T-cell (primary cell): ENCODE results near the gene RAN. TPM values are rescaled to one million over a fixed set of nuclear protein-coding genes. Genes with fewer than 3 reads are reported as not detected.
"Not testable (repeated sequence)": the region's sequence is repeated elsewhere in the genome, so short reads cannot be mapped to it uniquely, and the experiment has no call there.

Experiments
- ATAC-seq, 4 experiments: fragments of 200-7000 bp in 3 of 4; fragments of 150-1000 bp in 1 of 4; cut with Tn5 transposase; replicated peaks in 1 of 4; 1 replicate in 3 of 4; 2 replicates in 1 of 4; pipeline ENCODE4 v1.10.0; 2021; ENCODE audit warnings: moderate library complexity in 3 of 4, mild to moderate bottlenecking in 2 of 4, moderate number of reproducible peaks in 1 of 4
- CTCF ChIA-PET, 2 donors: fragments of 300-600 bp; sonication (Branson Sonifier 250); formaldehyde crosslinking; loops; one replicate each; lab custom pipeline; 2022; ENCODE audit warnings: antibody characterized with exemption in 2 of 2; lab: Charles Lee
- POLR2A ChIA-PET, 2 donors: fragments of 300-600 bp; sonication (Branson Sonifier 250); formaldehyde crosslinking; loops; one replicate each; lab custom pipeline; 2022; ENCODE audit warnings: antibody characterized with exemption in 2 of 2; lab: Charles Lee
- DNase-seq, 35 experiments: peaks; one replicate each; pipeline versions ENCODE4 v3.0.0 to v3.0.0-alpha.2; 2013 to 2023
- H3K27ac ChIP-seq: one replicate; pipeline ENCODE4 v1.5.1; 2013; ENCODE audit warnings: low read length
- H3K27me3 ChIP-seq, 2 experiments: replicated peaks in 1 of 2; 1 replicate in 1 of 2; 2 replicates in 1 of 2; pipeline versions ENCODE4 v1.6.1 to v1.7.0; 2013; ENCODE audit warnings: low read length in 1 of 2, mixed read lengths in 1 of 2; ENCODE audit not compliant: control insufficient read depth in 2 of 2, insufficient read depth in 2 of 2; ENCODE audit errors: extremely low read depth in 1 of 2
- H3K36me3 ChIP-seq, 2 donors: 1 replicate in 1 of 2; 2 replicates in 1 of 2; pipeline versions ENCODE4 v1.6.1 to v1.7.0; 2013; ENCODE audit warnings: low read length in 1 of 2; ENCODE audit not compliant: control insufficient read depth in 2 of 2, insufficient read depth in 1 of 2; ENCODE audit errors: extremely low read depth in 1 of 2
- H3K4me1 ChIP-seq, 2 experiments: 1 replicate in 1 of 2; 2 replicates in 1 of 2; pipeline versions ENCODE4 v1.6.1 to v1.7.0; 2013; ENCODE audit warnings: low read length in 2 of 2, mixed read lengths in 1 of 2; ENCODE audit not compliant: insufficient read depth in 2 of 2, control insufficient read depth in 1 of 2; ENCODE audit errors: extremely low read depth in 1 of 2
- H3K4me3 ChIP-seq, 2 donors: 1 replicate in 1 of 2; 2 replicates in 1 of 2; pipeline versions ENCODE4 v1.5.1 to v1.7.0; 2013; ENCODE audit warnings: mild to moderate bottlenecking in 2 of 2, low read length in 1 of 2, moderate library complexity in 1 of 2; ENCODE audit not compliant: control insufficient read depth in 1 of 2; ENCODE audit errors: extremely low read depth in 1 of 2
- H3K9me3 ChIP-seq: 2 replicates; pipeline ENCODE4 v1.7.0; 2013
- H3K27ac Mint-ChIP-seq, 2 donors: one replicate each; pipeline ENCODE4 v1.8.0; 2020 to 2021; ENCODE audit warnings: mild to moderate bottlenecking in 2 of 2, mixed read lengths in 2 of 2
- H3K27me3 Mint-ChIP-seq, 2 donors: one replicate each; pipeline ENCODE4 v1.8.0; 2021 to 2022; ENCODE audit warnings: mixed read lengths in 2 of 2
- H3K36me3 Mint-ChIP-seq: one replicate; pipeline ENCODE4 v1.8.0; 2021; ENCODE audit warnings: mixed read lengths
- H3K4me1 Mint-ChIP-seq, 3 donors: one replicate each; pipeline ENCODE4 v1.8.0; 2020 to 2022; ENCODE audit warnings: mixed read lengths in 3 of 3, mild to moderate bottlenecking in 1 of 3
- H3K4me3 Mint-ChIP-seq, 3 donors: one replicate each; pipeline ENCODE4 v1.8.0; 2020 to 2022; ENCODE audit warnings: mild to moderate bottlenecking in 3 of 3, mixed read lengths in 3 of 3, moderate library complexity in 3 of 3
- H3K9me3 Mint-ChIP-seq, 3 donors: one replicate each; pipeline ENCODE4 v1.8.0; 2020 to 2022; ENCODE audit warnings: mixed read lengths in 3 of 3
- WGBS: methylation state at CpG from one replicate; pipeline ENCODE4 v1.1.5; 2013; ENCODE audit warnings: missing lambda C conversion rate; ENCODE audit not compliant: insufficient coverage; 5-methylcytosine and 5-hydroxymethylcytosine counted together
- total RNA-seq, 35 experiments: library from RNA in 6 of 35; stranded (reverse) in 6 of 35; fragments of 120-200 nt in 1 of 35; gene quantifications; one replicate each; pipeline versions ENCODE4 v1.2.1 to v1.2.4 and lab custom pipeline; 2013 to 2026

The RAN gene
- total RNA-seq, 5 donors from 2014 or later (not counting 1 experiment from before 2014, with no cell fraction given), result 304 to 367 (median 308) TPM

DNA sequence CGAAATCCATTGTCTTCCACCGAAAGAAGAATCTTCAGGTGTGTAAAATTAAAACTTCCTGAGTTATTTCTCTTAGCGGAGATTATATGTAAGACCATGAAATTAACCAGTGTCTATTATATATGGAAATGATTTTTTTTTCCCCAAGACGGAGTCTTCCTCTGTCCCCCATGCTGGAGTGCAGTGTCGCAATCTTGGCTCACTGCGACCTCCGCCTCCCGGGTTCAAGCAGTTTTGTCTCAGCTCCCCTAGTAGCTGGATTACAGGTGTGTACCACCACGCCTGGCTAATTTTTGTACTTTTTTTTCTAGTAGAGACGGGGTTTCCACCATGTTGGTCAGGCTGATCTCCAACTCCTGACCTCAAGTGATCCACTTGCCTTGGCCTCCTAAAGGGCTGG, 2.8 kb downstream of the RAN start:
- no peak for DNase-seq
- H3K4me1 Mint-ChIP-seq, result peaks cover 64 to 67% (median 67%) of the 10 kb centered on the region in 3 donors
- POLR2A ChIA-PET, result no interaction called here
- H3K36me3 Mint-ChIP-seq, result peaks cover 48% of the 10 kb centered on the region
- Histone ChIP-seq H3K4me1 (peaks cover 17 to 29% of the 10 kb centered on the region in 2 experiments), H3K27ac (no peak overlapping the region), H3K9me3 (no peaks in the 10 kb centered on the region), H3K4me3 (no peak overlapping the region), H3K27me3 (no peaks in the 10 kb centered on the region), H3K36me3 (peaks cover 12 to 44% of the 10 kb centered on the region in 2 donors)
- CTCF ChIA-PET, result interaction anchor here in 1 of 2 donors (1.0 kb wide), 1 partner anchor 51 kb away, joined by 3 read pairs; no protein-coding TSS in a partner anchor
- 96% methylated on average over 7 of the region's 10 CpGs for WGBS
- peak overlapping the region; percentile 2 to 68 for H3K27ac Mint-ChIP-seq
- no peak for ATAC-seq
- no peaks in the 10 kb centered on the region for H3K27me3 Mint-ChIP-seq
- H3K4me3 Mint-ChIP-seq, result peak overlapping the region in 1 of 3 donors; percentile 63
- H3K9me3 Mint-ChIP-seq, result no peaks in the 10 kb centered on the region

DNA sequence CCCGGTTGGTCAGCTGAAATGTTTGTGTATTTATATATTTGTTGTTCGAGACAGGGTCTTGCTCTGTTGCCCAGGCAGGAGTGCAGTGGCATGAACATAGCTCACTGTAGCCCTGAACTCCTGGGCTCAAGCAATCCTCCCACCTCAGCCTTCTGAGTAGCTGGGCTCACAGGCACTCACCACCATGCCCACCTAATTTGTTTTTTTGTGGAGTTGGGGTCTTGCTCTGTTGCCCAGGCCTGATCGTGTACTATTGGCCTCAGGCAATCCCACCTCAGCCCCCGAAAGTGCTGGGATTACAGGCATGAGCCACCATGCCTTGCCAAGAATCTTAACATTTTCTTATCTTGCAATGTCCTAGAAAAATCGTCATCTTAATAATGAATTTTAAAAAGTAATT, 3.3 kb downstream of the RAN start:
- no CpG with 5 or more reads among the region's 5 CpGs for WGBS
- peaks cover 67 to 70% (median 67%) of the 10 kb centered on the region in 3 donors for H3K4me1 Mint-ChIP-seq
- H3K27ac ChIP-seq, result no peak overlapping the region
- H3K36me3 ChIP-seq, result peaks cover 12 to 44% of the 10 kb centered on the region in 2 donors
- H3K4me3 ChIP-seq, result no peak overlapping the region
- no peaks in the 10 kb centered on the region for H3K9me3 ChIP-seq
- H3K27ac Mint-ChIP-seq, result peak overlapping the region in 1 of 2 donors; percentile 34
- H3K27me3 ChIP-seq, result no peaks in the 10 kb centered on the region
- ChIA-PET POLR2A (no interaction called here), CTCF (interaction anchor here in 1 of 2 donors (1.0 kb wide), 1 partner anchor 51 kb away, joined by 3 read pairs; no protein-coding TSS in a partner anchor)
- ATAC-seq (no peak), DNase-seq (no peak)
- no peaks in the 10 kb centered on the region for H3K27me3 Mint-ChIP-seq
- no peaks in the 10 kb centered on the region for H3K9me3 Mint-ChIP-seq
- peaks cover 17 to 32% of the 10 kb centered on the region in 2 experiments for H3K4me1 ChIP-seq
- peaks cover 48% of the 10 kb centered on the region for H3K36me3 Mint-ChIP-seq
- H3K4me3 Mint-ChIP-seq, result no peak overlapping the region

DNA sequence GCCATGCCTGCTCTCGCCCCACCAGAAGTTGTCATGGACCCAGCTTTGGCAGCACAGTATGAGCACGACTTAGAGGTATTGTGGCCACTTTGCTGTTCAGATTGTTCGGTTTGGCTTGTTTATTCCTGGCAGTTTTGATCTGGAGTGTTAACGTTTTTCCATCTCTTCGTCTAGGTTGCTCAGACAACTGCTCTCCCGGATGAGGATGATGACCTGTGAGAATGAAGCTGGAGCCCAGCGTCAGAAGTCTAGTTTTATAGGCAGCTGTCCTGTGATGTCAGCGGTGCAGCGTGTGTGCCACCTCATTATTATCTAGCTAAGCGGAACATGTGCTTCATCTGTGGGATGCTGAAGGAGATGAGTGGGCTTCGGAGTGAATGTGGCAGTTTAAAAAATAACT, 3.8 kb downstream of the RAN start:
- CTCF ChIA-PET, ATAC-seq, POLR2A ChIA-PET, H3K4me3 Mint-ChIP-seq, H3K27ac ChIP-seq, H3K27me3 Mint-ChIP-seq, H3K9me3 ChIP-seq, DNase-seq, H3K9me3 Mint-ChIP-seq, H3K27ac Mint-ChIP-seq, H3K27me3 ChIP-seq, H3K4me3 ChIP-seq: not testable (repeated sequence)
- Histone ChIP-seq H3K4me1 (peaks cover 16 to 32% of the 10 kb centered on the region in 2 experiments), H3K36me3 (peaks cover 12 to 44% of the 10 kb centered on the region in 2 donors)
- WGBS, result 100% methylated on average over 4 of the region's 11 CpGs
- peaks cover 62 to 70% (median 67%) of the 10 kb centered on the region in 3 donors for H3K4me1 Mint-ChIP-seq
- H3K36me3 Mint-ChIP-seq, result peaks cover 48% of the 10 kb centered on the region

DNA sequence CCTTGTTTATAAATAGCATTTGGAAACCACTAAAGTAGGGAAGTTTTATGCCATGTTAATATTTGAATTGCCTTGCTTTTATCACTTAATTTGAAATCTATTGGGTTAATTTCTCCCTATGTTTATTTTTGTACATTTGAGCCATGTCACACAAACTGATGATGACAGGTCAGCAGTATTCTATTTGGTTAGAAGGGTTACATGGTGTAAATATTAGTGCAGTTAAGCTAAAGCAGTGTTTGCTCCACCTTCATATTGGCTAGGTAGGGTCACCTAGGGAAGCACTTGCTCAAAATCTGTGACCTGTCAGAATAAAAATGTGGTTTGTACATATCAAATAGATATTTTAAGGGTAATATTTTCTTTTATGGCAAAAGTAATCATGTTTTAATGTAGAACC, 4.4 kb downstream of the RAN start:
- ChIA-PET POLR2A (interaction anchor here in 1 of 2 donors (0.6 kb wide), 1 partner anchor 8 kb away, joined by 7 read pairs; no protein-coding TSS in a partner anchor), CTCF (no interaction called here)
- H3K4me3 Mint-ChIP-seq, result no peak overlapping the region
- H3K4me1 Mint-ChIP-seq, result peaks cover 56 to 67% (median 67%) of the 10 kb centered on the region in 3 donors
- no peak for DNase-seq
- no peak for ATAC-seq
- no peak overlapping the region for H3K27ac Mint-ChIP-seq
- no peaks in the 10 kb centered on the region for H3K9me3 Mint-ChIP-seq
- H3K27me3 Mint-ChIP-seq, result no peaks in the 10 kb centered on the region
- Histone ChIP-seq H3K27ac (no peak overlapping the region), H3K4me3 (no peak overlapping the region), H3K9me3 (no peaks in the 10 kb centered on the region), H3K36me3 (peaks cover 12 to 44% of the 10 kb centered on the region in 2 donors), H3K4me1 (peaks cover 12 to 27% of the 10 kb centered on the region in 2 experiments), H3K27me3 (no peaks in the 10 kb centered on the region)
- H3K36me3 Mint-ChIP-seq, result peaks cover 48% of the 10 kb centered on the region

DNA sequence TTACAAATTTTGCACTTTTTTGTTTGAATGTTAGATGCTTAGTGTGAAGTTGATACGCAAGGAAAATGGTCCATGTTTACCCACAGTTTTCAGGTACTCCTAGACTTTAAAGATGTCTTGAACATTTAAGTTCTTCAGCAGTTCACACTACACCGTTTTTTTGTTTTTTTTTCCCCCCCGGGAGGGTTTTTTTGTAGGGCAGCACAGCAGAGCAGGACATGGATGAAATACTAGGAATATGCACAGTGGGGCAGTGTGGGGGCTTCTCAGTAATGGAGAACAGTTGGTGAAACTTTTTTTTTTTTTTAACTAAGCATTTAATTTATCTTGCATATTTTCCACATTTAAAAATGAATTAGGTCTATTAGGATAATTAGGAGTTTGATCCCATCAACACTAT, 4.9 kb downstream of the RAN start:
- Histone ChIP-seq H3K27ac (no peak overlapping the region), H3K9me3 (no peaks in the 10 kb centered on the region), H3K4me3 (no peak overlapping the region), H3K4me1 (peaks cover 11 to 25% of the 10 kb centered on the region in 2 experiments), H3K27me3 (no peaks in the 10 kb centered on the region), H3K36me3 (peaks cover 12 to 44% of the 10 kb centered on the region in 2 donors)
- ChIA-PET POLR2A (interaction anchor here in 1 of 2 donors (0.6 kb wide), 1 partner anchor 8 kb away, joined by 7 read pairs; no protein-coding TSS in a partner anchor), CTCF (no interaction called here)
- Mint-ChIP-seq H3K4me1 (peaks cover 55 to 65% (median 65%) of the 10 kb centered on the region in 3 donors), H3K36me3 (peaks cover 48% of the 10 kb centered on the region), H3K27me3 (no peaks in the 10 kb centered on the region), H3K9me3 (no peaks in the 10 kb centered on the region), H3K4me3 (no peak overlapping the region), H3K27ac (no peak overlapping the region)
- WGBS, result no CpG with 5 or more reads among the region's 3 CpGs
- DNase-seq (no peak), ATAC-seq (no peak)

DNA sequence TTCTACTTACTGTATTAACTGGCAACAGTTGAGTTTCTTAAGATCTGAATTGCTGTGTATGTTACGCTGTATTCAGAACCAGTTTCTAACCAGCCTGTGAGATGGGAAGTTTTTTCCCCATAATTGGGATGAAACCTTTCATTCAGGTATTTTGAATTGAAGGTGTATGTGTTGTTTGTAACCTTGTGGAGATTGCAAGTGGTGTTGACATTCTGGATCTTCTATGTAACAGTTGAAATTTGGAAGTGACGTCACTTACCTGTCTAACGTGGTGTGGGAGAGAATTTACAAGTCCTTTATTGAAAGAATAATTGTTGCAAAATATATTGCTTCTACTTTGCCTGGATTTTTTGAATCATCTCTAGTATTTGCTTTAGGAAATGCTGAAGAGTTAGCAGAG, 5.5 kb downstream of the RAN start:
- Mint-ChIP-seq H3K27me3 (no peaks in the 10 kb centered on the region), H3K4me3 (no peak overlapping the region), H3K4me1 (peaks cover 55 to 65% (median 65%) of the 10 kb centered on the region in 3 donors), H3K27ac (peak overlapping the region in 1 of 2 donors; percentile 9), H3K36me3 (peaks cover 48% of the 10 kb centered on the region), H3K9me3 (no peaks in the 10 kb centered on the region)
- WGBS, result 93% methylated on average over 2 of the region's 3 CpGs
- no peaks in the 10 kb centered on the region for H3K27me3 ChIP-seq
- no peak for ATAC-seq
- ChIA-PET CTCF (no interaction called here), POLR2A (interaction anchor here in 1 of 2 donors (0.6 kb wide), 1 partner anchor 12 kb away, joined by 3 read pairs; no protein-coding TSS in a partner anchor)
- H3K4me1 ChIP-seq, result peaks cover 11 to 25% of the 10 kb centered on the region in 2 experiments
- no peak overlapping the region for H3K27ac ChIP-seq
- H3K4me3 ChIP-seq, result no peak overlapping the region
- peaks cover 12 to 44% of the 10 kb centered on the region in 2 donors for H3K36me3 ChIP-seq
- no peak for DNase-seq
- H3K9me3 ChIP-seq, result no peaks in the 10 kb centered on the region
